A549 (cell line): ENCODE results near the gene SEPTIN1.

Source experiments
- CEBPB ChIP-seq, 2 experiments: fragments of >200 bp in 1 of 2; sonication (Bioruptor Twin) in 1 of 2; formaldehyde crosslinking in 1 of 2; IDR thresholded peaks; 2 replicates each; pipeline ENCODE4 v1.6.1; 2012 to 2016
- CTCF ChIP-seq: fragments of >200 bp; sonication (Bioruptor Twin); formaldehyde crosslinking; IDR thresholded peaks from 3 replicates; pipeline ENCODE4 v1.5.1; 2016
- ELK1 ChIP-seq: fragments of 150-350 bp; IDR thresholded peaks from 2 replicates; pipeline ENCODE4 v1.6.1; 2014; ENCODE audit warnings: low read depth, mild to moderate bottlenecking, low read length
- HOXB5 ChIP-seq: fragments of 250-450 bp; sonication (Bioruptor Pico); IDR thresholded peaks from 2 replicates; pipeline ENCODE4 v1.5.0; 2020; ENCODE audit warnings: mild to moderate bottlenecking, moderate library complexity
- KDM1A ChIP-seq: fragments of 200-600 bp; sonication (generic); IDR thresholded peaks from 2 replicates; pipeline ENCODE4 v1.6.1; 2016; ENCODE audit warnings: low read depth, mild to moderate bottlenecking
- KDM5A ChIP-seq: fragments of 200-600 bp; sonication (generic); IDR thresholded peaks from 2 replicates; pipeline ENCODE4 v1.6.1; 2016; ENCODE audit warnings: antibody characterized with exemption, mild to moderate bottlenecking
- NFE2L2 ChIP-seq: fragments of 150-350 bp; conservative IDR thresholded peaks from 2 replicates; pipeline ENCODE4 v1.6.1; 2014; ENCODE audit warnings: low read length
- PHF8 ChIP-seq: fragments of 200-600 bp; sonication (generic); IDR thresholded peaks from 2 replicates; pipeline ENCODE4 v1.6.1; 2016; ENCODE audit warnings: low read depth, mild to moderate bottlenecking, antibody characterized with exemption, moderate library complexity, borderline replicate concordance
- POLR2A ChIP-seq: IDR thresholded peaks from 2 replicates; pipeline ENCODE4 v1.6.1; 2012; ENCODE audit warnings: mild to moderate bottlenecking, low read length
- RAD21 ChIP-seq, 2 experiments: fragments of >200 bp in 1 of 2; sonication (Bioruptor Twin) in 1 of 2; formaldehyde crosslinking in 1 of 2; IDR thresholded peaks in 1 of 2; conservative IDR thresholded peaks in 1 of 2; 2 replicates in 1 of 2; 3 replicates in 1 of 2; pipeline ENCODE4 v1.6.1; 2012 to 2018; ENCODE audit warnings: inconsistent platforms in 1 of 2
- TP53 ChIP-seq: fragments of 250-450 bp; sonication (Bioruptor Pico); IDR thresholded peaks from 2 replicates; pipeline ENCODE4 v1.5.0; 2021; ENCODE audit warnings: mild to moderate bottlenecking, moderate library complexity
- TF ChIP-seq, protein P1 (sequence below): IDR thresholded peaks from 2 replicates; pipeline ENCODE4 v1.6.1; 2012

DNA sequence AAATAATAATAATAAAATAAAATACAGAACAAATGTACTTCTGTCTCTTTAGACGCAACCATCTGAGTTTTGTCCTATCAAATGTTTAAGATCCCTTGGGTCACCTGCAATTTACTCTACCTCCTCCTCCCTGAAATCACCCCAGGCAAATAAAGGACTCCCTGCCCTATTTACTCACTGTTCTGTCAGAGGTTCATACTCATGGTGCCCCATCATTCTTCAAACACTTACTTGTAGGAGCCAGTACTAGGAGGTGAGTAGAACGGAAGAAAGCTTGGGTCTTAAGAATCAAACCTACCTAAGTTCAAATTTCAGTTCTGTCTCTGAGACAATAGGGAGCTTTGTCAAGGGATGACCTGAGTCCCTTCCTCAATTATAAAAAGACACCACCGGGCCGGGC is 15.8 kb downstream of the SEPTIN1 start:
- TF ChIP-seq CTCF = no peak
- TF ChIP-seq KDM5A = no peak
- TF ChIP-seq HOXB5 (CRISPR knock-in tag) = no peak
- TF ChIP-seq RAD21 (conservative IDR thresholded peaks at IDR 0.05 in 1 of 2, IDR thresholded peaks at IDR 0.05 in 1 of 2) = no peak
- TF ChIP-seq POLR2A = no peak
- TF ChIP-seq, protein P1, sequence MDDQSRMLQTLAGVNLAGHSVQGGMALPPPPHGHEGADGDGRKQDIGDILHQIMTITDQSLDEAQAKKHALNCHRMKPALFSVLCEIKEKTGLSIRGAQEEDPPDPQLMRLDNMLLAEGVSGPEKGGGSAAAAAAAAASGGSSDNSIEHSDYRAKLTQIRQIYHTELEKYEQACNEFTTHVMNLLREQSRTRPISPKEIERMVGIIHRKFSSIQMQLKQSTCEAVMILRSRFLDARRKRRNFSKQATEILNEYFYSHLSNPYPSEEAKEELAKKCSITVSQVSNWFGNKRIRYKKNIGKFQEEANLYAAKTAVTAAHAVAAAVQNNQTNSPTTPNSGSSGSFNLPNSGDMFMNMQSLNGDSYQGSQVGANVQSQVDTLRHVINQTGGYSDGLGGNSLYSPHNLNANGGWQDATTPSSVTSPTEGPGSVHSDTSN = no peak
- TF ChIP-seq ELK1 = no peak
- TF ChIP-seq NFE2L2 = no peak
- no peak for TF ChIP-seq CEBPB (IDR thresholded peaks at IDR 0.05)
- no peak for TF ChIP-seq PHF8
- no peak for TF ChIP-seq TP53 (CRISPR knock-in tag)
- no peak for TF ChIP-seq KDM1A
